ENCODE measurements around the gene BNC1. TPM values are rescaled to one million over a fixed set of nuclear protein-coding genes. Genes with fewer than 3 reads are reported as not detected.
"Not testable (repeated sequence)": the region's sequence is repeated elsewhere in the genome, so short reads cannot be mapped to it uniquely, and the experiment has no call there.

Gene BNC1
- total RNA-seq, 1 donor from 2014 or later = 3.2 TPM

DNA sequence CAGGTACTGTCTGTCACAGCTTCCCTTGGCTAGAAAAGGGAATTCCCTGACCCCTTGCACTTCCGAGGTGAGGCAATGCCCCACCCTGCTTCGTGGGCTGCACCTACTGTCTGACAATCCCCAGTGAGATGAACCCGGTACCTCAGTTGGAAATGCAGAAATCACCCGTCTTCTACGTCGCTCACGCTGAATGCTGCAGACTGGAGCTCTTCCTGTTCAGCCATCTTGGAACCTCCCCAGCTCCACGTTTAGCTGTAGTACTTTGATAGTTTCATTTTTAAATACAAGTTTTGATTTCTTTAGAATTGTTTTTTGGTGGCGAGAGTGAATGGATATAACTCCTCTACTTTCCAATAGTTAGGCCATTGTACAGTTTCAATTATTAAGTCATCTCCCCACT is 59.0 kb downstream of the BNC1 start:
- DNase-seq (ENCODE audit: extremely low spot score, unreplicated experiment) = no peak
- H3K4me3 Mint-ChIP-seq (ENCODE audit: unreplicated experiment) = no peak overlapping the region
- TF ChIP-seq, protein P1, sequence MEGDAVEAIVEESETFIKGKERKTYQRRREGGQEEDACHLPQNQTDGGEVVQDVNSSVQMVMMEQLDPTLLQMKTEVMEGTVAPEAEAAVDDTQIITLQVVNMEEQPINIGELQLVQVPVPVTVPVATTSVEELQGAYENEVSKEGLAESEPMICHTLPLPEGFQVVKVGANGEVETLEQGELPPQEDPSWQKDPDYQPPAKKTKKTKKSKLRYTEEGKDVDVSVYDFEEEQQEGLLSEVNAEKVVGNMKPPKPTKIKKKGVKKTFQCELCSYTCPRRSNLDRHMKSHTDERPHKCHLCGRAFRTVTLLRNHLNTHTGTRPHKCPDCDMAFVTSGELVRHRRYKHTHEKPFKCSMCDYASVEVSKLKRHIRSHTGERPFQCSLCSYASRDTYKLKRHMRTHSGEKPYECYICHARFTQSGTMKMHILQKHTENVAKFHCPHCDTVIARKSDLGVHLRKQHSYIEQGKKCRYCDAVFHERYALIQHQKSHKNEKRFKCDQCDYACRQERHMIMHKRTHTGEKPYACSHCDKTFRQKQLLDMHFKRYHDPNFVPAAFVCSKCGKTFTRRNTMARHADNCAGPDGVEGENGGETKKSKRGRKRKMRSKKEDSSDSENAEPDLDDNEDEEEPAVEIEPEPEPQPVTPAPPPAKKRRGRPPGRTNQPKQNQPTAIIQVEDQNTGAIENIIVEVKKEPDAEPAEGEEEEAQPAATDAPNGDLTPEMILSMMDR (IDR thresholded peaks at IDR 0.05) = no peak
- H3K36me3 Mint-ChIP-seq (ENCODE audit: unreplicated experiment) = no peaks in the 10 kb centered on the region
- no peaks in the 10 kb centered on the region for H3K4me1 Mint-ChIP-seq (ENCODE audit: unreplicated experiment)
- no peak overlapping the region for H3K27ac Mint-ChIP-seq (ENCODE audit: unreplicated experiment)
- peaks cover 14% of the 10 kb centered on the region for H3K27me3 Mint-ChIP-seq (ENCODE audit: unreplicated experiment)
- H3K9me3 Mint-ChIP-seq (ENCODE audit: unreplicated experiment) = peaks cover 8% of the 10 kb centered on the region

DNA sequence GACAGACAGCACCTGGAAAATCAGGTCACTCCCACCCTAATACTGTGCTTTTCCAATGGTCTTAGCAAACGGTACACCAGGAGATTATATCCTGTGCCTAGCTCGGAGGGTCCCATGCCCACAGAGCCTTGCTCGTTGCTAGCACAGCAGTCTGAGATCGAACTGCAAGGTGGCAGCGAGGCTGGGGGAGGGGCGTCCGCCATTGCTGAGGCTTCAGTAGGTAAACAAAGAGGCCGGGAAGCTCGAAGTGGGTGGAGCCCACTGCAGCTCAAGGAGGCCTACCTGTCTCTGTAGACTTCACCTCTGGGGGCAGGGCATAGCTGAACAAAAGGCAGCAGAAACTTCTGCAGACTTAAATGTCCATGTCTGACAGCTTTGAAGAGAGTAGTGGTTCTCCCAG is 62.7 kb downstream of the BNC1 start:
- not testable (repeated sequence) for H3K36me3 Mint-ChIP-seq (ENCODE audit: unreplicated experiment); H3K27ac Mint-ChIP-seq (ENCODE audit: unreplicated experiment); H3K4me3 Mint-ChIP-seq (ENCODE audit: unreplicated experiment); DNase-seq (ENCODE audit: extremely low spot score, unreplicated experiment); H3K4me1 Mint-ChIP-seq (ENCODE audit: unreplicated experiment)
- peaks cover 18% of the 10 kb centered on the region for H3K9me3 Mint-ChIP-seq (ENCODE audit: unreplicated experiment)
- peaks cover 18% of the 10 kb centered on the region for H3K27me3 Mint-ChIP-seq (ENCODE audit: unreplicated experiment)

DNA sequence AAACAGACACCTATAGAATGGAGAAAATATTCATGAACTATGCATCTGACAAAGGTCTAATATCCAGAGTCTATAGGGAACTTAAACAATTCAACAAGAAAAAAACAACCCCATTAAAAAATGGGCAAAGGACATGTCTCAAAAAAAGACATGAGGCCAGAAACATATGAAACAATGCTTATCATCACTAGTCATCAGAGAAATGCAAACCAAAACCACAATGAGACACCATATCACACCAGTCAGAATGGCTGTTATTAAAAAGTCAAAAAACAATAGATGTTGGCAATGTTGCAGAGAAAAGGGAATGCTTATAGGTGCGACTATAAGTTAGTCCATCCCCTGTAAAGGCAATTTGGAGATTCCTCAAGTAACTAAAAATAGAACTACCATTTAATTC is 65.4 kb downstream of the BNC1 start:
- TF ChIP-seq, protein P1 (IDR thresholded peaks at IDR 0.05) = no peak
- peaks cover 22% of the 10 kb centered on the region for H3K9me3 Mint-ChIP-seq (ENCODE audit: unreplicated experiment)
- H3K4me1 Mint-ChIP-seq (ENCODE audit: unreplicated experiment) = no peaks in the 10 kb centered on the region
- no peak overlapping the region for H3K4me3 Mint-ChIP-seq (ENCODE audit: unreplicated experiment)
- no peak for DNase-seq (ENCODE audit: extremely low spot score, unreplicated experiment)
- H3K27ac Mint-ChIP-seq (ENCODE audit: unreplicated experiment) = no peak overlapping the region
- peaks cover 10% of the 10 kb centered on the region for H3K27me3 Mint-ChIP-seq (ENCODE audit: unreplicated experiment)
- no peaks in the 10 kb centered on the region for H3K36me3 Mint-ChIP-seq (ENCODE audit: unreplicated experiment)

DNA sequence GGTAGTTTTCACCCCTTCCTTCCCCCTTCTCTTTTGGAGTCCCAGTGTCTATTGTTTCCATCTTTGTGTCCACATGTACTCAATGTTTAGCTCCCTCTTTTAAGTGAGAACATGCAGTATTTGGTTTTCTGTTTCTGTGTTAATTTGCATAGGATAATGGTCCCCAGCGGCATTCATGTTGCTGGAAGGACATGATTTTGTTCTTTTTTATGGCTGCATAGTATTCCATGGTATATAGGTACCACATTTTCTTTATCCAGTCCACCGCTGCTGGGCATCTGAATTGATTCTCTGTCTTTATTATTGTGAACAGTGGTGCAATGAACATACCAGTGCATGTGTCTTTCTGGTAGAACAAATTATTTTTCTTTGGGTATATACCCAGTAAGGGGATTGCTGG is 69.2 kb downstream of the BNC1 start:
- peaks cover 13% of the 10 kb centered on the region for H3K9me3 Mint-ChIP-seq (ENCODE audit: unreplicated experiment)
- H3K36me3 Mint-ChIP-seq (ENCODE audit: unreplicated experiment) = no peaks in the 10 kb centered on the region
- DNase-seq (ENCODE audit: extremely low spot score, unreplicated experiment) = no peak
- no peak overlapping the region for H3K4me3 Mint-ChIP-seq (ENCODE audit: unreplicated experiment)
- H3K4me1 Mint-ChIP-seq (ENCODE audit: unreplicated experiment) = no peaks in the 10 kb centered on the region
- H3K27ac Mint-ChIP-seq (ENCODE audit: unreplicated experiment) = no peak overlapping the region
- peaks cover 6% of the 10 kb centered on the region for H3K27me3 Mint-ChIP-seq (ENCODE audit: unreplicated experiment)
- TF ChIP-seq, protein P1 (IDR thresholded peaks at IDR 0.05) = no peak

GRCh38 chr15:83210619-83211018 is 73.8 kb downstream of the BNC1 start:
- Mint-ChIP-seq H3K36me3 (ENCODE audit: unreplicated experiment) (no peaks in the 10 kb centered on the region), H3K9me3 (ENCODE audit: unreplicated experiment) (peaks cover 4% of the 10 kb centered on the region), H3K27ac (ENCODE audit: unreplicated experiment) (no peak overlapping the region), H3K27me3 (ENCODE audit: unreplicated experiment) (no peaks in the 10 kb centered on the region), H3K4me1 (ENCODE audit: unreplicated experiment) (peaks cover 7% of the 10 kb centered on the region), H3K4me3 (ENCODE audit: unreplicated experiment) (no peak overlapping the region)
- DNase-seq (ENCODE audit: extremely low spot score, unreplicated experiment) = no peak
- TF ChIP-seq, protein P1 (IDR thresholded peaks at IDR 0.05) = no peak

DNA sequence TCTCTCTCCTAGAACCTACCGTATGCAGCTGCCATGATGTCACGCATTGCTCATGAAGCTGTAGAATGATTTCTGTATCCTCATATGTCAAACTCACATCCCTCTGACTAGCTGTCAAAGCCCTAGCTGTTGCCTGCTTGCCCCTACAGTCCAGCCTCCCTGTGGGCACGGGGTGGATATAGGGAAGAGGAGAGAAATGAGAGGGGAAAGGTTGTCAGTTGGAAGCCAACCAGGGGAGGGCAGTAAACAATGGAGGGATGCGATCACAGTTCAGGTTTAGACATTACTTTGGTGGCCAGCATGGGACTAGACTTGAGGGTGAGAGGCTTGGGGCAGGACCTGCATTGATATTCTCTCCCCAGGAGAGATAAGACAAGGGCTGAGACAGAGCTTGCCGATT is 75.1 kb downstream of the BNC1 start:
- TF ChIP-seq, protein P1 (IDR thresholded peaks at IDR 0.05) = no peak
- no peaks in the 10 kb centered on the region for H3K36me3 Mint-ChIP-seq (ENCODE audit: unreplicated experiment)
- H3K4me1 Mint-ChIP-seq (ENCODE audit: unreplicated experiment) = peaks cover 20% of the 10 kb centered on the region
- no peak for DNase-seq (ENCODE audit: extremely low spot score, unreplicated experiment)
- no peak overlapping the region for H3K27ac Mint-ChIP-seq (ENCODE audit: unreplicated experiment)
- H3K9me3 Mint-ChIP-seq (ENCODE audit: unreplicated experiment) = no peaks in the 10 kb centered on the region
- no peak overlapping the region for H3K4me3 Mint-ChIP-seq (ENCODE audit: unreplicated experiment)
- no peaks in the 10 kb centered on the region for H3K27me3 Mint-ChIP-seq (ENCODE audit: unreplicated experiment)

Data from osteocyte (in vitro differentiated cells).